Measurements from ENCODE around the gene RPL41.

RPL41 gene

DNA sequence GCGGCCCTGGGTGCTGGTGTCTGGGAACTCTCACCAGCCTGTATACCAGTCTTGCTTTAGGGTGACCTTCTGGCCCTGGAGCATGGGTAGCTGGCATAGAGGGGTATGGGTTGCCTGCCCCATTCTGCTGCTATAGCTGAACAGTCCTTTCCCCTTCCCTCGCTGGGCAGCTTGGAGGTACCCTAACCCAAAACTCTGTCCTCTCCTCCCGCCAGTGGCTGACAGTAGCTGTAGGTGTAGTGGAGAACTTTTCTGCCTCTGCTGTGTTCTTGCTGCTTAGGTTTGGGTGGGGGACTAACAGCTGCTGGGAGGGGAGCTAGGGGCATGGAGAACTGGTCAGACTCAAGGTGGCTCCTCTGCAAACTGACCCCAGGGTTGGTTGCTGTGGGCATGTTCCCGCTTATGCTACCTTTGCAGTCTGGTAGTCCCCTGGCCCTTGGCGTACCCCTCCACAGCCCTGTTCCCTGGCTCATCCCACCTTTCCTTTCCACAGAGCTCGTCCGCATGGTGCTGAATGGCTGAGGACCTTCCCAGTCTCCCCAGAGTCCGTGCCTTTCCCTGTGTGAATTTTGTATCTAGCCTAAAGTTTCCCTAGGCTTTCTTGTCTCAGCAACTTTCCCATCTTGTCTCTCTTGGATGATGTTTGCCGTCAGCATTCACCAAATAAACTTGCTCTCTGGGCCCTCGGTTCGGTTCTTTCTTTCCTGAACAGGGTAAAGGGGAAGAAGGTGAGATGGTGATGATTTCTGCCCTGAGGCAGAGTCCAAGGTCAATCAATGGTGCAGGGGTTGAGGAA, 44.7 kb downstream of the RPL41 start:
- TF ChIP-seq, protein P1, sequence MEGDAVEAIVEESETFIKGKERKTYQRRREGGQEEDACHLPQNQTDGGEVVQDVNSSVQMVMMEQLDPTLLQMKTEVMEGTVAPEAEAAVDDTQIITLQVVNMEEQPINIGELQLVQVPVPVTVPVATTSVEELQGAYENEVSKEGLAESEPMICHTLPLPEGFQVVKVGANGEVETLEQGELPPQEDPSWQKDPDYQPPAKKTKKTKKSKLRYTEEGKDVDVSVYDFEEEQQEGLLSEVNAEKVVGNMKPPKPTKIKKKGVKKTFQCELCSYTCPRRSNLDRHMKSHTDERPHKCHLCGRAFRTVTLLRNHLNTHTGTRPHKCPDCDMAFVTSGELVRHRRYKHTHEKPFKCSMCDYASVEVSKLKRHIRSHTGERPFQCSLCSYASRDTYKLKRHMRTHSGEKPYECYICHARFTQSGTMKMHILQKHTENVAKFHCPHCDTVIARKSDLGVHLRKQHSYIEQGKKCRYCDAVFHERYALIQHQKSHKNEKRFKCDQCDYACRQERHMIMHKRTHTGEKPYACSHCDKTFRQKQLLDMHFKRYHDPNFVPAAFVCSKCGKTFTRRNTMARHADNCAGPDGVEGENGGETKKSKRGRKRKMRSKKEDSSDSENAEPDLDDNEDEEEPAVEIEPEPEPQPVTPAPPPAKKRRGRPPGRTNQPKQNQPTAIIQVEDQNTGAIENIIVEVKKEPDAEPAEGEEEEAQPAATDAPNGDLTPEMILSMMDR (IDR thresholded peaks at IDR 0.05) = no peak

DNA sequence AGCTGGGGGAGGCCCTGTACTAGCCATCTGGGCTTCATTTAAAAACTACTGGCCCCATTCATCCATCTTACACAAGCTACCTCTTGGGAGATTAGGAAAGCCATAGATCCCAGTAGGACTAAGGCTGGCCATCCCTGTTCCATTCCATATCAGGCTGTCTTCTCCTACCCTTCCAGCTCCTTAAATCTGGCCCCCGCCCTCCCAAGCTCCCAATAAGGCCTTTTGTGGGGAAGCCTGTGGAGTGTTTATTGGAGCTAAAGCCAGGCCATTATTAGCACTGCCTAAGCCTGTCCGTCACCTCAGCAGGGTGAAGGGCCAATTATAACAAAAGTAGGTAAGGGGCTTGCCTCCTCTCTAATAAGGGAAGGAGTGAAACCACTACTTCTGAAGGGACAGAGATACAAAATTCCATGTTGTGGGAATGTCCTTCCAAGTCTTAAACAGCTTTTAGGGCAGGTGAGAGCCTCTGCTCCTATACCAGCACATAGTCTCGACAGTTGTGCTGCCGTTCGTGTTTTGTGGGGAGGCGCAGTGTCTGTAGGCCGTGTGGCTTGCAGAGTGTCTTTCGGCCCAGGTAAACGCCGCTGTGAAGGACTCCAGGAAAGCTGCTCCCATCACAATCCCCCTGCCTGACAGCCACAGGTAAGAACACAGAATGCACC, 45.4 kb downstream of the RPL41 start:
- TF ChIP-seq, protein P1 (IDR thresholded peaks at IDR 0.05) = no peak

DNA sequence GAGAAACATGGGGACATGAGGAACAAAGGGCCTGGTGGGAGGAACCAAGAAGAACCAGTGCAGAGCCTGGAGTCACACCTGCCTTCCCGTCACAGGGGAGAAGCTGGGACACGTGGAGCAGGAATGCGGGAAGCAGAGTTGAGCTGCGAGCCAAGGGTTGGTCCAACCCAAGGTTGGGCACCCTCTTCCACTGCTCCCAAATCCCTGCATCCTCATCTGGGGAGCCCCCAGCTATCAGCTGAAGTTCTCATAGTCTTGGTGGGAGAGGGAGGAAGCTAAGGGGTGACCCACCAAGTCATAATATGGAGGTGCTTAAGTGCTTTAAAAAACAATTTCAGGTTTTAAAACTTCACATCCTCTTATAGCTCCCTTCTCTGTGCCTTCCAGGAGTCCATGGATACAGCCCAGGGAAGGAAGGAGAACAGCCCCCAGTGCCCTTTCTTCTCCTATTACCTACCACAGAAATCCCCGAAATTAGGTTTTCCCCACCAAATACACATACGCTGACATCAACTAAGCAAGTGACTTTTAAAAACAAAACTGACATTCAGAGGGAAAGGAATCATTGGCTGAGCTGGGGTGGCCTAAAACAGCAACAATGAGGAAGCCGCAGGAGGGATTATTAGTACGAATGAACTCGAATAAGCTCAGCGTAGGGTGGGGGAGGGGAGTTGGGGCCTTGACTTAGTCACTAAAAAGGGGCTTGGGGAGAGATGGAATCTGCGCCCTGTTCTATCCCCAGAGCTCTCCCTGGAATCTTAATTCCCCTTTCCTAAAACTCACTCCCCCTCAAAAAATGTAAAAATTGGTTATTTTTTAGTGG, 46.2 kb downstream of the RPL41 start:
- TF ChIP-seq, protein P1 (IDR thresholded peaks at IDR 0.05) = no peak

DNA sequence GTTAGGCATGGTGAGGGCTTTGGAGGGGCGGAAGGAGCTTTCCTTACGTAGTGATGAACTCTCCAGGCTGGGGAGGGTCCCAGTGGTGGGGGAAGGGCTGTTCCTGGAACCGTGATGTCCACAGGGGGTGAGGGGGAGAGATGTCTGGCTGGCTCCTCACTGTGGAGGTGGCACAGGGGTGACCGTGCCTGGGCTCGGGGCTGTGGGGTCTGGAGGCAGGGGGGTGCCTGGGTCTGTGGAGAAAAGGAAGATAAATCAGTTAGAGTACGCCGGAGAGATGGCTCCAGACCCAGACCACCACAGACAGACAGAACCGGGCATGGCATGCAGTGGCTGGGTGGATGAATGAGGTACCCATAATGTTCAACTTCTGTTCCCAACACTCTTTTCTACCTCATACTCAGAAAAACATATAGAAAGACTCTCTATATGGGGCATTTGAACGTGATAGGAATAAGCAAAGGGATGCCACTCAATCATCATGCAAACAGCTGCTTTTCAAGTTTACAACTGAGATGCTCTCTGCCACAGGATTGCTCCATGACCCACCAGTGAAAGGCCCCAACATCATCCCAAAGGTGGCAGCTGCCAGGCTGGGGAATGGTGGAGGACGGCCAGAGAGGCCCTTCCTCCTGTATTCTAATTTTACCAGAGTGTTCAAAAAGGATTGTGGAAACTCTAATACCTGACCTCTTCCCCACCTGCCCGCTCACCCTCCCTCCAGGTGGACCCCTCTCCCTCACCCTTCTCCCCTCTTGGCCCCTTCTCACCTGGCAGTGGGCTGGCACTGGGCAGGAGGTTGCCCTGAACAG, 47.3 kb downstream of the RPL41 start:
- TF ChIP-seq, protein P1 (IDR thresholded peaks at IDR 0.05) = no peak

DNA sequence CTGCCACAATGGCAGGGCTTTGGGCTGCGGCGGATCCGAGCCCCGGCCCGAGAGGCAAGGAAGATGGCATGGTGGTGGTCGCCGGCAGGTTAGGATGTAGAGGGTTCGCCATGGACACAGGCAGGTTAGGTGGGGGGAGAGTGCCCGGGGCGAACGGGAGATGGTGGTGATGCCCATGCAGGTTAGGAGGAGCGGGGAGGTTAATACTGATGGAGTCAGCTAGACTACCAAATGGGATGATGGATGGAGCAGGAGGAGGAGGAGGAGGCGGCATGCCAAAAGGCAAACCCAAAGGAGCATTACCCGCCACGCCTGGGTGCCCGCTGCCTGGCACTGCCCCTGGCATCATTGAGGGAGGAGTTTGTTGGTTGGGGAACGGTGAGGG, 47.9 kb downstream of the RPL41 start:
- TF ChIP-seq, protein P1 (IDR thresholded peaks at IDR 0.05) = no peak

DNA sequence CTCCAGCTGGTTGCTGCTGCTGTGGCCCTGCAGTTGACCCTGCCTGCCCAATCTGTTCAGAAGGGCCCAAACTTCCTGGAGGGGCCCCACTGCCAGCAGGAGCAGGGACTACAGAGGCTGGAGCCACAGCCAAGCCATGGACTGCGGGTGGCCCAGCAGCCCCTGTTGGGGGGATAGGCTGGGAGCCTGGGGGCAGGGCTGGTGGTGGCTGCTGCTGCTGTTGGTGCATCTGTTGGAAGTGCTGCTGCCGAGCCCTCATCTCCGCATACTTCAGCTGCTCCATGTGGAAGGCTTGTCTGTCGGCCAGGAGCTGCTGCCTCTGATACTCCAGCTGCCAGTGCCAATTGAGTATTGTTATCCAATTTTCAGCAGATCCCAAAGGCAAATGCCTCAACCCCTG, 48.9 kb downstream of the RPL41 start:
- TF ChIP-seq, protein P1 (IDR thresholded peaks at IDR 0.05) = no peak

Data from LNCAP (cell line).